GM12872 (cell line): Measurements from ENCODE around the gene TMEM161B.

ENCODE experiments used
- CTCF ChIP-seq: IDR thresholded peaks from 3 replicates; pipeline ENCODE4 v1.5.1; 2011; ENCODE audit warnings: low read depth, mild to moderate bottlenecking, low read length, moderate library complexity; ENCODE audit not compliant: insufficient read depth

TMEM161B gene

GRCh38 chr5:88262116-88262515, 6.5 kb downstream of the TMEM161B start:
- TF ChIP-seq CTCF: no peak

GRCh38 chr5:88258636-88259035, 10.0 kb downstream of the TMEM161B start:
- no peak for TF ChIP-seq CTCF

GRCh38 chr5:88256872-88257271, 11.8 kb downstream of the TMEM161B start:
- no peak for TF ChIP-seq CTCF

GRCh38 chr5:88256037-88256436, 12.6 kb downstream of the TMEM161B start:
- no peak for TF ChIP-seq CTCF

- no peak for TF ChIP-seq CTCF
These were observed 14.3 kb downstream of the TMEM161B start for GRCh38 chr5:88254320-88254719.

- no peak for TF ChIP-seq CTCF
These were observed 17.5 kb downstream of the TMEM161B start for GRCh38 chr5:88251048-88251711.

GRCh38 chr5:88250010-88250409, 18.6 kb downstream of the TMEM161B start:
- no peak for TF ChIP-seq CTCF
